Measurements from ENCODE around the gene CFAP107. TPM values are rescaled to one million over a fixed set of nuclear protein-coding genes. Genes with fewer than 3 reads are reported as not detected.

Gene CFAP107
- total RNA-seq, 1 experiment from 2014 or later = not detected

DNA sequence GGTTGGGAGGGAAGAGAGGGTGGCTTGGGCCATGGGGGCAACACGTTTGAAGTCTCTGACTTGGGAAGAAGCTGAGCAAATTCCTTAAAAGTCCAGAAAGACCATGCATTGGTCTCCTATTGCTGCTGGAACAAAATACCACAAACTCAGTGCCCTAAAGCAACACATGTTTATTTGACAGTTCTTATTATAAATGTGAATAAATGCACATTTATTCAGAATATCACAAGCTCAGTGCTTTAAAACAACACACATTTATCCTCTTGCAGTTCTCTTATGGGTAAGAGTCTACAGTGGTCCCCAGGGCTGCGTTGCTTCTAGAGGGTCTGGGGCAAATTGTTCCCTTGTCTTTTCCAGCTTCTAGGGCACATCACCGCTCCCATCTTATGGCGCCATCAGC, 17.5 kb downstream of the CFAP107 start (continued):
- TF ChIP-seq, protein P1, sequence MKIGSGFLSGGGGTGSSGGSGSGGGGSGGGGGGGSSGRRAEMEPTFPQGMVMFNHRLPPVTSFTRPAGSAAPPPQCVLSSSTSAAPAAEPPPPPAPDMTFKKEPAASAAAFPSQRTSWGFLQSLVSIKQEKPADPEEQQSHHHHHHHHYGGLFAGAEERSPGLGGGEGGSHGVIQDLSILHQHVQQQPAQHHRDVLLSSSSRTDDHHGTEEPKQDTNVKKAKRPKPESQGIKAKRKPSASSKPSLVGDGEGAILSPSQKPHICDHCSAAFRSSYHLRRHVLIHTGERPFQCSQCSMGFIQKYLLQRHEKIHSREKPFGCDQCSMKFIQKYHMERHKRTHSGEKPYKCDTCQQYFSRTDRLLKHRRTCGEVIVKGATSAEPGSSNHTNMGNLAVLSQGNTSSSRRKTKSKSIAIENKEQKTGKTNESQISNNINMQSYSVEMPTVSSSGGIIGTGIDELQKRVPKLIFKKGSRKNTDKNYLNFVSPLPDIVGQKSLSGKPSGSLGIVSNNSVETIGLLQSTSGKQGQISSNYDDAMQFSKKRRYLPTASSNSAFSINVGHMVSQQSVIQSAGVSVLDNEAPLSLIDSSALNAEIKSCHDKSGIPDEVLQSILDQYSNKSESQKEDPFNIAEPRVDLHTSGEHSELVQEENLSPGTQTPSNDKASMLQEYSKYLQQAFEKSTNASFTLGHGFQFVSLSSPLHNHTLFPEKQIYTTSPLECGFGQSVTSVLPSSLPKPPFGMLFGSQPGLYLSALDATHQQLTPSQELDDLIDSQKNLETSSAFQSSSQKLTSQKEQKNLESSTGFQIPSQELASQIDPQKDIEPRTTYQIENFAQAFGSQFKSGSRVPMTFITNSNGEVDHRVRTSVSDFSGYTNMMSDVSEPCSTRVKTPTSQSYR (CRISPR knock-in tag; IDR thresholded peaks at IDR 0.05) = no peak

DNA sequence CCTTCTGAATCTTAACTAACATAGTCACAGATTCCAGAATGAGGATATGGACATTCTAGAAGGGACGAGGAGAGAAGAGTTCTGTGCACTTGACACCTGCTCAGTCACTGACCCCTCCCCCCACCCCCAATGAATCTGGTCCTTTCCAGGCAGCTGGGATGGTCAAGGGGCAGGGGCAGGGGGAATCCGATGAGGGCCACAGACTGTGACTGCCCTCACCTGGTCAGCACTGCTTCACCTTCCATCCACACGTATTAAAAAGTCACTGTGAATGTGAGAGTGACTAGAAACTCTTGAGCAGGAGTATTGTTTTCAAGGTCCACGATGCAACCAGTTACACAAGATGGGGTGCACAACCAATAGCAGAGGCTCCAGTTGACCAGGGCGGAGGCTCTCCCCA, 18.0 kb downstream of the CFAP107 start:
- Mint-ChIP-seq H3K36me3 (no peaks in the 10 kb centered on the region), H3K9me3 (no peaks in the 10 kb centered on the region), H3K27ac (no peak overlapping the region), H3K4me1 (peaks cover 10% of the 10 kb centered on the region), H3K27me3 (ENCODE audit: low read depth) (no peaks in the 10 kb centered on the region; the same call in 1 of the 2 replicates), H3K4me3 (no peak overlapping the region)
- DNase-seq (ENCODE audit: low spot score) (peak; percentile 21), ATAC-seq (peak; percentile 23; the same call in 1 of the 2 replicates)
- TF ChIP-seq NFYB (CRISPR knock-in tag; conservative IDR thresholded peaks at IDR 0.05; ENCODE audit: low read depth) = no peak
- TF ChIP-seq, protein P2, sequence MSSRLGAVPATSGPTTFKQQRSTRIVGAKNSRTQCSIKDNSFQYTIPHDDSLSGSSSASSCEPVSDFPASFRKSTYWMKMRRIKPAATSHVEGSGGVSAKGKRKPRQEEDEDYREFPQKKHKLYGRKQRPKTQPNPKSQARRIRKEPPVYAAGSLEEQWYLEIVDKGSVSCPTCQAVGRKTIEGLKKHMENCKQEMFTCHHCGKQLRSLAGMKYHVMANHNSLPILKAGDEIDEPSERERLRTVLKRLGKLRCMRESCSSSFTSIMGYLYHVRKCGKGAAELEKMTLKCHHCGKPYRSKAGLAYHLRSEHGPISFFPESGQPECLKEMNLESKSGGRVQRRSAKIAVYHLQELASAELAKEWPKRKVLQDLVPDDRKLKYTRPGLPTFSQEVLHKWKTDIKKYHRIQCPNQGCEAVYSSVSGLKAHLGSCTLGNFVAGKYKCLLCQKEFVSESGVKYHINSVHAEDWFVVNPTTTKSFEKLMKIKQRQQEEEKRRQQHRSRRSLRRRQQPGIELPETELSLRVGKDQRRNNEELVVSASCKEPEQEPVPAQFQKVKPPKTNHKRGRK (CRISPR knock-in tag; IDR thresholded peaks at IDR 0.05; ENCODE audit: borderline replicate concordance) = no peak
- TF ChIP-seq ZNF263 (CRISPR knock-in tag; IDR thresholded peaks at IDR 0.05; ENCODE audit: low read depth) = no peak
- no peak for TF ChIP-seq SMAD3 (CRISPR knock-in tag; IDR thresholded peaks at IDR 0.05; ENCODE audit: borderline replicate concordance)
- no peak for TF ChIP-seq EMX1 (CRISPR knock-in tag; IDR thresholded peaks at IDR 0.05)
- TF ChIP-seq, protein P3, sequence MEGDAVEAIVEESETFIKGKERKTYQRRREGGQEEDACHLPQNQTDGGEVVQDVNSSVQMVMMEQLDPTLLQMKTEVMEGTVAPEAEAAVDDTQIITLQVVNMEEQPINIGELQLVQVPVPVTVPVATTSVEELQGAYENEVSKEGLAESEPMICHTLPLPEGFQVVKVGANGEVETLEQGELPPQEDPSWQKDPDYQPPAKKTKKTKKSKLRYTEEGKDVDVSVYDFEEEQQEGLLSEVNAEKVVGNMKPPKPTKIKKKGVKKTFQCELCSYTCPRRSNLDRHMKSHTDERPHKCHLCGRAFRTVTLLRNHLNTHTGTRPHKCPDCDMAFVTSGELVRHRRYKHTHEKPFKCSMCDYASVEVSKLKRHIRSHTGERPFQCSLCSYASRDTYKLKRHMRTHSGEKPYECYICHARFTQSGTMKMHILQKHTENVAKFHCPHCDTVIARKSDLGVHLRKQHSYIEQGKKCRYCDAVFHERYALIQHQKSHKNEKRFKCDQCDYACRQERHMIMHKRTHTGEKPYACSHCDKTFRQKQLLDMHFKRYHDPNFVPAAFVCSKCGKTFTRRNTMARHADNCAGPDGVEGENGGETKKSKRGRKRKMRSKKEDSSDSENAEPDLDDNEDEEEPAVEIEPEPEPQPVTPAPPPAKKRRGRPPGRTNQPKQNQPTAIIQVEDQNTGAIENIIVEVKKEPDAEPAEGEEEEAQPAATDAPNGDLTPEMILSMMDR (IDR thresholded peaks at IDR 0.05) = no peak
- TF ChIP-seq TP53 (CRISPR knock-in tag; IDR thresholded peaks at IDR 0.05) = no peak
- no peak for TF ChIP-seq NR2C2 (CRISPR knock-in tag; IDR thresholded peaks at IDR 0.05)
- TF ChIP-seq, protein P4, sequence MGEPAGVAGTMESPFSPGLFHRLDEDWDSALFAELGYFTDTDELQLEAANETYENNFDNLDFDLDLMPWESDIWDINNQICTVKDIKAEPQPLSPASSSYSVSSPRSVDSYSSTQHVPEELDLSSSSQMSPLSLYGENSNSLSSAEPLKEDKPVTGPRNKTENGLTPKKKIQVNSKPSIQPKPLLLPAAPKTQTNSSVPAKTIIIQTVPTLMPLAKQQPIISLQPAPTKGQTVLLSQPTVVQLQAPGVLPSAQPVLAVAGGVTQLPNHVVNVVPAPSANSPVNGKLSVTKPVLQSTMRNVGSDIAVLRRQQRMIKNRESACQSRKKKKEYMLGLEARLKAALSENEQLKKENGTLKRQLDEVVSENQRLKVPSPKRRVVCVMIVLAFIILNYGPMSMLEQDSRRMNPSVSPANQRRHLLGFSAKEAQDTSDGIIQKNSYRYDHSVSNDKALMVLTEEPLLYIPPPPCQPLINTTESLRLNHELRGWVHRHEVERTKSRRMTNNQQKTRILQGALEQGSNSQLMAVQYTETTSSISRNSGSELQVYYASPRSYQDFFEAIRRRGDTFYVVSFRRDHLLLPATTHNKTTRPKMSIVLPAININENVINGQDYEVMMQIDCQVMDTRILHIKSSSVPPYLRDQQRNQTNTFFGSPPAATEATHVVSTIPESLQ (CRISPR knock-in tag; IDR thresholded peaks at IDR 0.05) = no peak
- ChIA-PET POLR2A (no interaction called here), CTCF (interaction anchor here (1.1 to 2.4 kb wide), 5 partner anchors 98 to 488 kb away, joined by 3 to 9 read pairs (median 3); no protein-coding TSS in a partner anchor)

DNA sequence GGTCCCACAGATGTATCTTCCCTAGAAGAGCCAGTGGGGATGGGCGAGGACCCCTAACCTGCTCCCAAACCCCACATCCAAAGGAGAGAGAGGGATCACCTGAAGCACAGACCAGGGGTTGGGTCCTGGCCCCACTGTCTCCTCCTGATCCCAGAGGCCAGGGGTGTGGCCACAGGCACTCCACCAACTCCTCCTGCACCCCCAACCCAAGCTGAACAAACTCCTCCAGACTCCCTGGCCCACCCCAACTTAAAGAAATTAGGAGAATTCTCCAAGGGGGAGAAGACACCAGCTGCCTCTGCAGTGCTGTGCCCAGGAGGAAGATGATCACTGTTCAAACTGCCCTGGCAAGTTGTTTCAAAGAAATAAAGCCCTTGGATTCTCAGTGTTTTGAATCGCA, 23.0 kb downstream of the CFAP107 start:
- CTCF ChIA-PET = no interaction called here
- POLR2A ChIA-PET = no interaction called here
- no peaks in the 10 kb centered on the region for H3K36me3 Mint-ChIP-seq
- TF ChIP-seq NR1H2 (CRISPR knock-in tag; IDR thresholded peaks at IDR 0.05) (no peak), HMGA2 (CRISPR knock-in tag; IDR thresholded peaks at IDR 0.05) (no peak), TEAD4 (CRISPR knock-in tag; IDR thresholded peaks at IDR 0.05) (no peak), EMX1 (CRISPR knock-in tag; IDR thresholded peaks at IDR 0.05) (no peak)
- TF ChIP-seq, protein P5, sequence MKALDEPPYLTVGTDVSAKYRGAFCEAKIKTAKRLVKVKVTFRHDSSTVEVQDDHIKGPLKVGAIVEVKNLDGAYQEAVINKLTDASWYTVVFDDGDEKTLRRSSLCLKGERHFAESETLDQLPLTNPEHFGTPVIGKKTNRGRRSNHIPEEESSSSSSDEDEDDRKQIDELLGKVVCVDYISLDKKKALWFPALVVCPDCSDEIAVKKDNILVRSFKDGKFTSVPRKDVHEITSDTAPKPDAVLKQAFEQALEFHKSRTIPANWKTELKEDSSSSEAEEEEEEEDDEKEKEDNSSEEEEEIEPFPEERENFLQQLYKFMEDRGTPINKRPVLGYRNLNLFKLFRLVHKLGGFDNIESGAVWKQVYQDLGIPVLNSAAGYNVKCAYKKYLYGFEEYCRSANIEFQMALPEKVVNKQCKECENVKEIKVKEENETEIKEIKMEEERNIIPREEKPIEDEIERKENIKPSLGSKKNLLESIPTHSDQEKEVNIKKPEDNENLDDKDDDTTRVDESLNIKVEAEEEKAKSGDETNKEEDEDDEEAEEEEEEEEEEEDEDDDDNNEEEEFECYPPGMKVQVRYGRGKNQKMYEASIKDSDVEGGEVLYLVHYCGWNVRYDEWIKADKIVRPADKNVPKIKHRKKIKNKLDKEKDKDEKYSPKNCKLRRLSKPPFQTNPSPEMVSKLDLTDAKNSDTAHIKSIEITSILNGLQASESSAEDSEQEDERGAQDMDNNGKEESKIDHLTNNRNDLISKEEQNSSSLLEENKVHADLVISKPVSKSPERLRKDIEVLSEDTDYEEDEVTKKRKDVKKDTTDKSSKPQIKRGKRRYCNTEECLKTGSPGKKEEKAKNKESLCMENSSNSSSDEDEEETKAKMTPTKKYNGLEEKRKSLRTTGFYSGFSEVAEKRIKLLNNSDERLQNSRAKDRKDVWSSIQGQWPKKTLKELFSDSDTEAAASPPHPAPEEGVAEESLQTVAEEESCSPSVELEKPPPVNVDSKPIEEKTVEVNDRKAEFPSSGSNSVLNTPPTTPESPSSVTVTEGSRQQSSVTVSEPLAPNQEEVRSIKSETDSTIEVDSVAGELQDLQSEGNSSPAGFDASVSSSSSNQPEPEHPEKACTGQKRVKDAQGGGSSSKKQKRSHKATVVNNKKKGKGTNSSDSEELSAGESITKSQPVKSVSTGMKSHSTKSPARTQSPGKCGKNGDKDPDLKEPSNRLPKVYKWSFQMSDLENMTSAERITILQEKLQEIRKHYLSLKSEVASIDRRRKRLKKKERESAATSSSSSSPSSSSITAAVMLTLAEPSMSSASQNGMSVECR (CRISPR knock-in tag; IDR thresholded peaks at IDR 0.05; ENCODE audit: borderline replicate concordance) = no peak
- TF ChIP-seq, protein P6, sequence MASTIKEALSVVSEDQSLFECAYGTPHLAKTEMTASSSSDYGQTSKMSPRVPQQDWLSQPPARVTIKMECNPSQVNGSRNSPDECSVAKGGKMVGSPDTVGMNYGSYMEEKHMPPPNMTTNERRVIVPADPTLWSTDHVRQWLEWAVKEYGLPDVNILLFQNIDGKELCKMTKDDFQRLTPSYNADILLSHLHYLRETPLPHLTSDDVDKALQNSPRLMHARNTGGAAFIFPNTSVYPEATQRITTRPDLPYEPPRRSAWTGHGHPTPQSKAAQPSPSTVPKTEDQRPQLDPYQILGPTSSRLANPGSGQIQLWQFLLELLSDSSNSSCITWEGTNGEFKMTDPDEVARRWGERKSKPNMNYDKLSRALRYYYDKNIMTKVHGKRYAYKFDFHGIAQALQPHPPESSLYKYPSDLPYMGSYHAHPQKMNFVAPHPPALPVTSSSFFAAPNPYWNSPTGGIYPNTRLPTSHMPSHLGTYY (CRISPR knock-in tag; IDR thresholded peaks at IDR 0.05) = no peak
- TF ChIP-seq, protein P7, sequence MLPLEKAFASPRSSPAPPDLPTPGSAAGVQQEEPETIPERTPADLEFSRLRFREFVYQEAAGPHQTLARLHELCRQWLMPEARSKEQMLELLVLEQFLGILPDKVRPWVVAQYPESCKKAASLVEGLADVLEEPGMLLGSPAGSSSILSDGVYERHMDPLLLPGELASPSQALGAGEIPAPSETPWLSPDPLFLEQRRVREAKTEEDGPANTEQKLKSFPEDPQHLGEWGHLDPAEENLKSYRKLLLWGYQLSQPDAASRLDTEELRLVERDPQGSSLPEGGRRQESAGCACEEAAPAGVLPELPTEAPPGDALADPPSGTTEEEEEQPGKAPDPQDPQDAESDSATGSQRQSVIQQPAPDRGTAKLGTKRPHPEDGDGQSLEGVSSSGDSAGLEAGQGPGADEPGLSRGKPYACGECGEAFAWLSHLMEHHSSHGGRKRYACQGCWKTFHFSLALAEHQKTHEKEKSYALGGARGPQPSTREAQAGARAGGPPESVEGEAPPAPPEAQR (CRISPR knock-in tag; IDR thresholded peaks at IDR 0.05) = no peak

More for the DNA sequence above, 23.0 kb downstream of the CFAP107 start:
- H3K4me3 Mint-ChIP-seq = no peak overlapping the region
- H3K9me3 Mint-ChIP-seq = peaks cover 7% of the 10 kb centered on the region; the same call in 1 of the 2 replicates
- no peak for DNase-seq (ENCODE audit: low spot score)
- H3K27ac Mint-ChIP-seq = no peak overlapping the region
- ATAC-seq = no peak
- H3K27me3 Mint-ChIP-seq (ENCODE audit: low read depth) = peaks cover 6% of the 10 kb centered on the region
- peaks cover 1% of the 10 kb centered on the region for H3K4me1 Mint-ChIP-seq

Measured in WTC11 (cell line).